MM.1S (cell line): ENCODE data around the gene PPP3CB.

Source experiments
- DNase-seq: peaks from one replicate; pipeline ENCODE4 v3.0.0-alpha.2; 2015
- H2AFZ ChIP-seq: fragments of 300-600 bp; sonication (generic); 2 replicates; pipeline ENCODE4 v1.6.0; 2016; ENCODE audit warnings: antibody characterized with exemption, low read length
- H3F3A ChIP-seq: fragments of 300-600 bp; sonication (generic); 2 replicates; pipeline ENCODE4 v1.6.1; 2016; ENCODE audit warnings: mild to moderate bottlenecking, antibody characterized with exemption, low read length, moderate library complexity, mixed read lengths; ENCODE audit not compliant: insufficient read depth
- H3K27ac ChIP-seq: fragments of 300-600 bp; sonication (generic); 2 replicates; pipeline ENCODE4 v1.5.1; 2016; ENCODE audit warnings: mild to moderate bottlenecking, low read length
- H3K27me3 ChIP-seq: fragments of 300-600 bp; sonication (generic); replicated peaks from 2 replicates; pipeline ENCODE4 v1.6.0; 2016; ENCODE audit warnings: low read length; ENCODE audit not compliant: insufficient read depth
- H3K36me3 ChIP-seq: fragments of 300-600 bp; sonication (generic); replicated peaks from 2 replicates; pipeline ENCODE4 v1.6.1; 2016; ENCODE audit warnings: mild to moderate bottlenecking, low read length, mixed read lengths; ENCODE audit not compliant: insufficient read depth
- H3K4me1 ChIP-seq: fragments of 300-600 bp; sonication (generic); 2 replicates; pipeline ENCODE4 v1.6.1; 2016; ENCODE audit warnings: low read length, mixed read lengths
- H3K4me2 ChIP-seq: fragments of 300-600 bp; sonication (generic); 2 replicates; pipeline ENCODE4 v1.6.0; 2016; ENCODE audit warnings: low read depth, low read length
- H3K4me3 ChIP-seq: fragments of 300-600 bp; sonication (generic); 2 replicates; pipeline ENCODE4 v1.5.1; 2016; ENCODE audit warnings: low read length, mixed read lengths
- H3K79me2 ChIP-seq: fragments of 300-600 bp; sonication (generic); 2 replicates; pipeline ENCODE4 v1.6.1; 2016; ENCODE audit warnings: mixed run types, low read length, mixed read lengths
- H3K9ac ChIP-seq: fragments of 300-600 bp; sonication (generic); 2 replicates; pipeline ENCODE4 v1.6.1; 2016; ENCODE audit warnings: low read length, mixed read lengths
- H3K9me2 ChIP-seq: fragments of 300-600 bp; sonication (generic); replicated peaks from 2 replicates; pipeline ENCODE4 v1.6.1; 2016; ENCODE audit warnings: mild to moderate bottlenecking, low read length, mixed read lengths; ENCODE audit not compliant: insufficient read depth
- H3K9me3 ChIP-seq: fragments of 300-600 bp; sonication (generic); replicated peaks from 2 replicates; pipeline ENCODE4 v1.6.1; 2016; ENCODE audit warnings: mild to moderate bottlenecking, low read length, mixed read lengths; ENCODE audit not compliant: insufficient read depth
- H4K20me1 ChIP-seq: fragments of 300-600 bp; sonication (generic); 2 replicates; pipeline ENCODE4 v1.6.1; 2016; ENCODE audit warnings: mild to moderate bottlenecking, low read length, moderate library complexity, mixed read lengths; ENCODE audit not compliant: insufficient read depth
- CTCF ChIP-seq: fragments of 300-600 bp; sonication (generic); IDR thresholded peaks from 2 replicates; pipeline ENCODE4 v1.5.1; 2016; ENCODE audit warnings: antibody characterized with exemption, low read length, mixed read lengths
- EZH2 ChIP-seq: fragments of 300-600 bp; sonication (generic); optimal IDR thresholded peaks from 2 replicates; pipeline ENCODE3; 2017; ENCODE audit warnings: low read depth, mild to moderate bottlenecking, antibody characterized with exemption, low read length, mixed read lengths
- EZH2phosphoT487 ChIP-seq: fragments of 300-600 bp; sonication (generic); IDR thresholded peaks from 2 replicates; pipeline ENCODE4 v1.6.1; 2018; ENCODE audit warnings: antibody characterized with exemption, low read length

PPP3CB gene

GRCh38 chr10:73522263-73522662, 26.4 kb upstream of the PPP3CB start:
- Histone ChIP-seq H3K36me3 (no peaks in the 10 kb centered on the region), H3K27me3 (no peaks in the 10 kb centered on the region), H3K79me2 (no peaks in the 10 kb centered on the region), H3K9me2 (no peaks in the 10 kb centered on the region), H4K20me1 (no peaks in the 10 kb centered on the region), H3F3A (no peaks in the 10 kb centered on the region), H3K9ac (no peak overlapping the region), H2AFZ (no peak overlapping the region), H3K4me2 (no peak overlapping the region), H3K27ac (no peak overlapping the region), H3K4me3 (no peak overlapping the region), H3K9me3 (no peaks in the 10 kb centered on the region), H3K4me1 (no peaks in the 10 kb centered on the region)
- no peak for DNase-seq
- TF ChIP-seq EZH2phosphoT487 (no peak), CTCF (no peak), EZH2 (no peak)

DNA sequence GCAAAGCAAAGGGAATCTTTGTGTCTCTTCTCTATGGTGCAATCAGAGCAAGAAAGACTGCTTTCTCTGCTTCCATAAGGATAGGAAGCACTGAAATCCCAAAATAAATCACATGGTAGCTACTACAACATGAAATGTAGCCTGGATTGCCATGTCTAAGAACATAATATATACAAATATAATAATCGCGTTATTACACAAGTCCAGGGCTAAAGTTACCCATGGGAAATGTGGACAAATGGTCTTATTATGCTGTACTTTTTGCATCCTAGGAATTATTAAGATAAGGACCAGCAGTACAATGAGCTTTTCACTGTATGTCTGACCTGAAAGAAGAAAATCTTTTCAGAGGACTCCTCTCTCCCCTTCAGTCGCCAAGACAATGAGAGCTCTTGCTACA, 23.5 kb upstream of the PPP3CB start:
- H3K79me2 ChIP-seq, result no peaks in the 10 kb centered on the region
- H3K9me3 ChIP-seq, result no peaks in the 10 kb centered on the region
- no peaks in the 10 kb centered on the region for H3K36me3 ChIP-seq
- no peaks in the 10 kb centered on the region for H4K20me1 ChIP-seq
- H2AFZ ChIP-seq, result no peak overlapping the region
- H3F3A ChIP-seq, result no peaks in the 10 kb centered on the region
- no peak for DNase-seq
- H3K4me3 ChIP-seq, result no peak overlapping the region
- H3K27me3 ChIP-seq, result no peaks in the 10 kb centered on the region
- TF ChIP-seq EZH2 (no peak), EZH2phosphoT487 (no peak), CTCF (no peak)
- no peak overlapping the region for H3K27ac ChIP-seq
- no peak overlapping the region for H3K9ac ChIP-seq
- H3K9me2 ChIP-seq, result no peaks in the 10 kb centered on the region
- H3K4me2 ChIP-seq, result no peak overlapping the region
- H3K4me1 ChIP-seq, result no peaks in the 10 kb centered on the region

- H3F3A ChIP-seq, result no peaks in the 10 kb centered on the region
- DNase-seq, result no peak
- no peaks in the 10 kb centered on the region for H4K20me1 ChIP-seq
- no peak overlapping the region for H3K4me2 ChIP-seq
- no peaks in the 10 kb centered on the region for H3K36me3 ChIP-seq
- no peaks in the 10 kb centered on the region for H3K27me3 ChIP-seq
- no peak overlapping the region for H3K9ac ChIP-seq
- no peak overlapping the region for H3K4me3 ChIP-seq
- H3K4me1 ChIP-seq, result no peaks in the 10 kb centered on the region
- H3K9me3 ChIP-seq, result no peaks in the 10 kb centered on the region
- H3K79me2 ChIP-seq, result no peaks in the 10 kb centered on the region
- H3K27ac ChIP-seq, result no peak overlapping the region
- no peak overlapping the region for H2AFZ ChIP-seq
- no peak for TF ChIP-seq EZH2phosphoT487
- no peak for TF ChIP-seq CTCF
- no peak for TF ChIP-seq EZH2
- H3K9me2 ChIP-seq, result no peaks in the 10 kb centered on the region
Observed at GRCh38 chr10:73517166-73517888, 21.5 kb upstream of the PPP3CB start.
